AG04450 (cell line): ENCODE data around the gene BACE1. TPM values are rescaled to one million over a fixed set of nuclear protein-coding genes. Genes with fewer than 3 reads are reported as not detected.

ENCODE experiments used
- CTCF ChIA-PET: fragments of 300-600, 350-600 bp; formaldehyde crosslinking; extraction: SDS; loops from one replicate; lab custom pipeline; 2022; ENCODE audit warnings: antibody characterized with exemption, inconsistent platforms; lab: Charles Lee
- POLR2A ChIA-PET: fragments of 350-600 bp; formaldehyde crosslinking; extraction: SDS; loops from one replicate; lab custom pipeline; 2021; ENCODE audit warnings: antibody characterized with exemption, inconsistent platforms; lab: Yijun Ruan, JAX
- DNase-seq: peaks from one replicate; pipeline ENCODE4 v3.0.0-alpha.2; 2011; ENCODE audit warnings: low read depth, low spot score
- H3K27ac ChIP-seq: one replicate; pipeline ENCODE4 v1.5.1; 2012; ENCODE audit warnings: low read depth, low read length, control low read depth
- H3K27me3 ChIP-seq: one replicate; pipeline ENCODE4 v1.6.0; 2012; ENCODE audit warnings: low read length; ENCODE audit not compliant: control insufficient read depth, insufficient read depth
- H3K4me3 ChIP-seq: 2 replicates; pipeline ENCODE4 v1.5.1; 2011; ENCODE audit warnings: mild to moderate bottlenecking, low read depth, low read length, control low read depth
- H3K9me3 ChIP-seq: 2 replicates; pipeline ENCODE4 v1.5.1; 2012; ENCODE audit warnings: low read length; ENCODE audit not compliant: control insufficient read depth, insufficient read depth
- CTCF ChIP-seq: IDR thresholded peaks from 2 replicates; pipeline ENCODE4 v1.5.1; 2011; ENCODE audit warnings: low read depth, low read length, control low read depth, inconsistent platforms
- polyA plus RNA-seq: library from polyadenylated mRNA; depleted of rRNA; stranded (reverse); fragments of >200 nt; gene quantifications from 2 replicates; pipeline ENCODE4 v1.2.3, GENCODE V29; 2011

Gene BACE1
- polyA plus RNA-seq, 1 experiment, result 41.3 TPM

GRCh38 chr11:117313091-117313490 lies 3.0 kb downstream of the BACE1 start:
- CTCF ChIA-PET, result no interaction called here
- POLR2A ChIA-PET, result no interaction called here
- H3K27me3 ChIP-seq, result no peaks in the 10 kb centered on the region
- no peak overlapping the region for H3K27ac ChIP-seq
- no peaks in the 10 kb centered on the region for H3K9me3 ChIP-seq
- no peak for DNase-seq
- no peak overlapping the region for H3K4me3 ChIP-seq
- TF ChIP-seq CTCF, result no peak

- no peaks in the 10 kb centered on the region for H3K9me3 ChIP-seq
- no peak for TF ChIP-seq CTCF
- H3K4me3 ChIP-seq, result no peak overlapping the region
- ChIA-PET CTCF (no interaction called here), POLR2A (no interaction called here)
- no peak overlapping the region for H3K27ac ChIP-seq
- no peaks in the 10 kb centered on the region for H3K27me3 ChIP-seq
- no peak for DNase-seq
Observed at GRCh38 chr11:117309310-117309709, 6.7 kb downstream of the BACE1 start.

- Histone ChIP-seq H3K27me3 (no peaks in the 10 kb centered on the region), H3K9me3 (no peaks in the 10 kb centered on the region), H3K4me3 (no peak overlapping the region), H3K27ac (no peak overlapping the region)
- CTCF ChIA-PET, result interaction anchor here (0.7 kb wide), 1 partner anchor 503 kb away, joined by 6 read pairs; no protein-coding TSS in a partner anchor
- POLR2A ChIA-PET, result no interaction called here
- no peak for DNase-seq
- no peak for TF ChIP-seq CTCF
Observed at GRCh38 chr11:117305145-117305544, 10.9 kb downstream of the BACE1 start.

- DNase-seq, result no peak
- ChIA-PET CTCF (no interaction called here), POLR2A (interaction anchor here (1.0 kb wide), 1 partner anchor 24 kb away, joined by 3 read pairs; the partner anchor contains the start of gene CEP164)
- Histone ChIP-seq H3K27ac (no peak overlapping the region), H3K9me3 (no peaks in the 10 kb centered on the region), H3K4me3 (no peak overlapping the region), H3K27me3 (no peaks in the 10 kb centered on the region)
- no peak for TF ChIP-seq CTCF
Observed at GRCh38 chr11:117303646-117304315, 12.3 kb downstream of the BACE1 start.

GRCh38 chr11:117303101-117303500 lies 13.0 kb downstream of the BACE1 start:
- H3K27ac ChIP-seq, result no peak overlapping the region
- no peak for DNase-seq
- no peak overlapping the region for H3K4me3 ChIP-seq
- POLR2A ChIA-PET, result interaction anchor here (0.6 to 1.0 kb wide), 2 partner anchors 25 to 85 kb away, joined by 3 to 6 read pairs; partner anchors contain the start of gene CEP164
- H3K27me3 ChIP-seq, result no peaks in the 10 kb centered on the region
- H3K9me3 ChIP-seq, result no peaks in the 10 kb centered on the region
- CTCF ChIA-PET, result interaction anchor here (0.6 kb wide), 1 partner anchor 13 kb away, joined by 4 read pairs; no protein-coding TSS in a partner anchor
- TF ChIP-seq CTCF, result no peak
